HG02759 (cell line): ENCODE data around the gene PRR9.

Source experiments
- ATAC-seq: cut with Tn5 transposase; IDR thresholded peaks from one replicate; pipeline ENCODE4 v1.9.1; 2021; ENCODE audit warnings: mild to moderate bottlenecking, moderate library complexity; ENCODE audit not compliant: unreplicated experiment

The PRR9 gene

GRCh38 chr1:153262462-153263157, 45.2 kb downstream of the PRR9 start:
- no peak for ATAC-seq

DNA sequence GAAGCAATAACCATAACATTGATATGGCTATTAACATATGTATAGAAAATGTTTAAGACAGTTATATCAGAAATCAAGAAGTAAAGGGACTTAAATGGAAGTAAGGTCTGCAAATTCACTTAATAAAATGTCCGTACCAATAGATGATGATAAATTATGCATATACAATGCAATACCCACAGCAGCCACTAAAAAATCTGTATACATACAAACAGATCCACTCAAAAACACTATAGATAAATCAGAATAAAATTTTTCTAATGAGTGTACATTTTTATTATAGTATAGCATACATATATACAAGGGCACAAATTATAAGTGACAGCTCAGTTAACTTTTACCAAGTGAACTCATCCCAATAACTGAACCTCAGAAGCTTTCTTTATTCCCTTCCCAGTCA, 48.1 kb downstream of the PRR9 start:
- no peak for ATAC-seq
